ENCODE data around the gene THEM5.

- TF ChIP-seq CTCF (IDR thresholded peaks at IDR 0.05; ENCODE audit: borderline replicate concordance, extremely low read depth, low read length, poor library complexity, severe bottlenecking) = peak; percentile 56
- no peak for TF ChIP-seq EZH2 (IDR thresholded peaks at IDR 0.05; ENCODE audit: borderline replicate concordance, low read depth, low read length, severe bottlenecking)
Observed at GRCh38 chr1:151888972-151889570, 35.6 kb upstream of the THEM5 start.
